HepG2 (cell line): ENCODE results near the gene ECD. TPM values are rescaled to one million over a fixed set of nuclear protein-coding genes. Genes with fewer than 3 reads are reported as not detected.

Experiments used
- ATAC-seq: fragments of 200-7000 bp; cut with Tn5 transposase; 3 replicates; pipeline ENCODE4 v1.9.1; 2020; ENCODE audit warnings: mild to moderate bottlenecking, moderate library complexity
- BruUV-seq: library from RNA; stranded (reverse); fragments of 400-500 nt; replicated peaks from 2 replicates; lab custom pipeline; 2021; lab: Mats Ljungman, UMichigan
- CTCF ChIA-PET: fragments of 300-600 bp; formaldehyde crosslinking; extraction: SDS; loops from one replicate; lab custom pipeline; 2021; ENCODE audit warnings: low total read pairs, inconsistent platforms, low intra/inter-chr PET ratio; lab: Yijun Ruan, JAX
- POLR2A ChIA-PET: fragments of 350-600 bp; sonication (Branson Sonifier 250); formaldehyde crosslinking; loops from one replicate; lab custom pipeline; 2020; ENCODE audit warnings: antibody characterized with exemption, inconsistent platforms; lab: Yijun Ruan, JAX
- DNase-seq: peaks from one replicate; pipeline ENCODE4 v3.0.0-alpha.2; 2015; ENCODE audit warnings: low spot score
- FAIRE-seq: peaks from 3 replicates; lab custom pipeline; 2011; peaks lifted over from hg19 to GRCh38; lab: Jason Lieb, UNC
- H2AFZ ChIP-seq: one replicate; pipeline ENCODE4 v1.6.1; 2011; ENCODE audit warnings: low read length, inconsistent platforms
- H3K27ac ChIP-seq: fragments of 300-600 bp; 3 replicates; pipeline ENCODE4 v1.8.0; 2011; ENCODE audit warnings: mixed run types, mild to moderate bottlenecking, mixed read lengths, low read length, inconsistent platforms; ENCODE audit not compliant: insufficient read depth; ENCODE audit errors: extremely low read length
- H3K27me3 ChIP-seq, 2 experiments: fragments of 200-600 bp in 1 of 2; 2 replicates in 1 of 2; 3 replicates in 1 of 2; pipeline versions ENCODE4 v1.6.0 to v1.8.0; 2011; ENCODE audit warnings: low read length in 2 of 2, mild to moderate bottlenecking in 2 of 2, moderate library complexity in 2 of 2, inconsistent platforms in 1 of 2; ENCODE audit not compliant: insufficient read depth in 2 of 2, control insufficient read depth in 1 of 2
- H3K36me3 ChIP-seq, 2 experiments: fragments of 200-600 bp in 1 of 2; replicated peaks in 1 of 2; 2 replicates in 1 of 2; 3 replicates in 1 of 2; pipeline versions ENCODE4 v1.5.1 to v1.8.0; 2011; ENCODE audit warnings: low read length in 2 of 2, inconsistent platforms in 1 of 2; ENCODE audit not compliant: insufficient read depth in 2 of 2, control insufficient read depth in 1 of 2
- H3K4me1 ChIP-seq: 2 replicates; pipeline ENCODE4 v1.5.1; 2012; ENCODE audit warnings: low read length, inconsistent platforms; ENCODE audit not compliant: insufficient read depth
- H3K4me2 ChIP-seq: 2 replicates; pipeline ENCODE4 v1.6.0; 2011; ENCODE audit warnings: low read depth, low read length, inconsistent platforms
- H3K4me3 ChIP-seq, 3 experiments: fragments of 200-600 bp in 1 of 3; sonication (generic), shearing (Covaris generic) in 1 of 3; replicated peaks in 1 of 3; 2 replicates each; pipeline ENCODE4 v1.5.1; 2011 to 2016; ENCODE audit warnings: low read length in 3 of 3, inconsistent platforms in 2 of 3, low read depth in 2 of 3, mild to moderate bottlenecking in 2 of 3, control low read depth in 1 of 3, mixed read lengths in 1 of 3; ENCODE audit not compliant: insufficient read depth in 1 of 3
- H3K79me2 ChIP-seq: one replicate; pipeline ENCODE4 v1.6.1; 2011; ENCODE audit warnings: low read length, inconsistent platforms; ENCODE audit not compliant: insufficient read depth
- H3K9ac ChIP-seq: 2 replicates; pipeline ENCODE4 v1.6.0; 2011; ENCODE audit warnings: mild to moderate bottlenecking, low read depth, low read length, inconsistent platforms; ENCODE audit not compliant: insufficient read depth
- H3K9me3 ChIP-seq: 2 replicates; pipeline ENCODE4 v1.5.1; 2012; ENCODE audit warnings: mild to moderate bottlenecking, low read length
- H4K20me1 ChIP-seq: 2 replicates; pipeline ENCODE4 v1.6.0; 2011; ENCODE audit warnings: inconsistent platforms, mild to moderate bottlenecking, low read length, moderate library complexity; ENCODE audit not compliant: insufficient read depth
- AGO2 ChIP-seq: fragments of 200-400 bp; formaldehyde crosslinking; optimal IDR thresholded peaks from 2 replicates; pipeline ENCODE3; 2017; ENCODE audit warnings: mild to moderate bottlenecking, low read depth, low read length, moderate library complexity
- DNMT3B ChIP-seq: conservative IDR thresholded peaks from 2 replicates; pipeline ENCODE4 v1.6.1; 2016; ENCODE audit warnings: missing biosample characterization, control low read depth
- ISL2 ChIP-seq: sonication (generic); formaldehyde crosslinking; IDR thresholded peaks from 2 replicates; pipeline ENCODE4 v1.5.0; 2020; ENCODE audit warnings: missing genetic modification reagents
- NR3C1 ChIP-seq: sonication (generic); formaldehyde crosslinking; IDR thresholded peaks from 2 replicates; pipeline ENCODE4 v1.4.0; 2020; ENCODE audit warnings: missing genetic modification reagents
- RAD51 ChIP-seq: fragments of 450-650 bp; IDR thresholded peaks from 2 replicates; pipeline ENCODE4 v1.6.1; 2016; ENCODE audit warnings: borderline replicate concordance
- SOX5 ChIP-seq: IDR thresholded peaks from 2 replicates; pipeline ENCODE4 v1.6.1; 2016; ENCODE audit warnings: borderline replicate concordance
- ZNF331 ChIP-seq: sonication (generic); formaldehyde crosslinking; IDR thresholded peaks from 2 replicates; pipeline ENCODE4 v1.4.0; 2020; ENCODE audit warnings: missing genetic modification reagents
- ZNF558 ChIP-seq: sonication (generic); formaldehyde crosslinking; IDR thresholded peaks from 2 replicates; pipeline ENCODE4 v1.9.0; 2022; ENCODE audit warnings: mild to moderate bottlenecking, missing genetic modification reagents, borderline replicate concordance
- WGBS: methylation state at CpG from one replicate; pipeline ENCODE4 v1.1.6; 2017; ENCODE audit warnings: low lambda C conversion rate; 5-methylcytosine and 5-hydroxymethylcytosine counted together
- in situ Hi-C: cut with HindIII; loops from 2 replicates; pipeline ENCODE4 v1.10.0; 2017; ENCODE audit warnings: low pct_unique_long_range_greater_than_20kb; ENCODE audit not compliant: extremely low pct_ligation_motif_present
- intact Hi-C: fragments of 100-400 bp; cut with micrococcal nuclease; formaldehyde crosslinking; loops from one replicate; pipeline ENCODE4 v1.10.0; 2022; ENCODE audit not compliant: unreplicated experiment
- polyA plus RNA-seq, 8 experiments: library from polyadenylated mRNA; depleted of rRNA in 3 of 8; stranded (reverse) in 7 of 8; unstranded in 1 of 8; fragments of >200 nt; fragmentation: Illumina TruSeq in 4 of 8; extraction: Trizol in 4 of 8; gene quantifications; 2 replicates each; pipeline versions ENCODE4 v1.2.1 to v1.2.3, GENCODE V29; 2011 to 2016; ENCODE audit warnings: low read depth in 4 of 8, missing spikeins in 1 of 8, mixed read lengths in 1 of 8; ENCODE audit not compliant: insufficient read depth in 1 of 8
- total RNA-seq, 5 experiments: library from RNA; depleted of rRNA; stranded (reverse); fragments of >200 nt; fragmentation: Illumina TruSeq; extraction: Trizol; gene quantifications; 2 replicates each; pipeline ENCODE4 v1.2.3, GENCODE V29; 2016; ENCODE audit warnings: low read depth in 1 of 5
- TF ChIP-seq, protein P1 (sequence below): fragments of 450-650 bp; IDR thresholded peaks from 2 replicates; pipeline ENCODE4 v1.6.1; 2017; ENCODE audit warnings: mild to moderate bottlenecking
- TF ChIP-seq, protein P2 (sequence below): IDR thresholded peaks from 2 replicates; pipeline ENCODE4 v1.6.1; 2012; ENCODE audit warnings: low read length, improper control_type of control experiment

The ECD gene
- total and polyA plus RNA-seq, 2 of the 13 experiments (the other 11 are each of a cell fraction or from before 2014, with no cell fraction given): 21.5 to 27.6 TPM

DNA sequence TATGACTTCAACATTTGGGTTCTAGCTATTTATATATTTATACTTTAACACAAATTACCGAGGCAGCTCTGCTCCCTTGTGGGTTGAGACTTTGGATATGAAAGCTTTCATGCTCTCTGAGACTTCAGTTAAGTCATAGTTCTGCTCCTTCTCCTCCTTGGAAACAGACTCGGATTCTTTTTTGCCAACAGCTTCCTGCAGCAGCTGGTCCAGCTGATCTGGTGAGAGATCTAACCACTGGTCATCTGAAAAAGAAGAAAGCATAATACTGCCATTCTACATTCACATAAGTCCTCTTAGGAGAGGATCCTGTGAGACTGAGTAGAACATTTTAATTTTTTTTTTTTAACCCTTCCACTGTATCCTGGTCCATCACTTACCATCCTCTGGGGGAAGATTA, 28.6 kb downstream of the ECD start:
- Histone ChIP-seq H3K27ac (no peak overlapping the region), H3K4me2 (no peak overlapping the region), H3K4me1 (peaks cover under 1% of the 10 kb centered on the region; the same call in 1 of the 2 replicates), H3K79me2 (no peaks in the 10 kb centered on the region), H3K9ac (no peak overlapping the region), H2AFZ (no peak overlapping the region), H4K20me1 (no peaks in the 10 kb centered on the region), H3K9me3 (no peaks in the 10 kb centered on the region), H3K36me3 (peaks cover 14 to 49% of the 10 kb centered on the region in 2 experiments), H3K27me3 (no peaks in the 10 kb centered on the region), H3K4me3 (no peak overlapping the region)
- ATAC-seq (no peak), DNase-seq (no peak), FAIRE-seq (no peak)
- no peak for TF ChIP-seq ISL2 (CRISPR knock-in tag)
- TF ChIP-seq, protein P1, sequence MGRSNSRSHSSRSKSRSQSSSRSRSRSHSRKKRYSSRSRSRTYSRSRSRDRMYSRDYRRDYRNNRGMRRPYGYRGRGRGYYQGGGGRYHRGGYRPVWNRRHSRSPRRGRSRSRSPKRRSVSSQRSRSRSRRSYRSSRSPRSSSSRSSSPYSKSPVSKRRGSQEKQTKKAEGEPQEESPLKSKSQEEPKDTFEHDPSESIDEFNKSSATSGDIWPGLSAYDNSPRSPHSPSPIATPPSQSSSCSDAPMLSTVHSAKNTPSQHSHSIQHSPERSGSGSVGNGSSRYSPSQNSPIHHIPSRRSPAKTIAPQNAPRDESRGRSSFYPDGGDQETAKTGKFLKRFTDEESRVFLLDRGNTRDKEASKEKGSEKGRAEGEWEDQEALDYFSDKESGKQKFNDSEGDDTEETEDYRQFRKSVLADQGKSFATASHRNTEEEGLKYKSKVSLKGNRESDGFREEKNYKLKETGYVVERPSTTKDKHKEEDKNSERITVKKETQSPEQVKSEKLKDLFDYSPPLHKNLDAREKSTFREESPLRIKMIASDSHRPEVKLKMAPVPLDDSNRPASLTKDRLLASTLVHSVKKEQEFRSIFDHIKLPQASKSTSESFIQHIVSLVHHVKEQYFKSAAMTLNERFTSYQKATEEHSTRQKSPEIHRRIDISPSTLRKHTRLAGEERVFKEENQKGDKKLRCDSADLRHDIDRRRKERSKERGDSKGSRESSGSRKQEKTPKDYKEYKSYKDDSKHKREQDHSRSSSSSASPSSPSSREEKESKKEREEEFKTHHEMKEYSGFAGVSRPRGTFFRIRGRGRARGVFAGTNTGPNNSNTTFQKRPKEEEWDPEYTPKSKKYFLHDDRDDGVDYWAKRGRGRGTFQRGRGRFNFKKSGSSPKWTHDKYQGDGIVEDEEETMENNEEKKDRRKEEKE: no peak
- TF ChIP-seq AGO2: no peak
- no peak for TF ChIP-seq ZNF331 (CRISPR knock-in tag)
- no peak for TF ChIP-seq RAD51
- CTCF ChIA-PET: no interaction called here
- no TSS peak for BruUV-seq
- POLR2A ChIA-PET: no interaction called here
- in situ Hi-C loops: no loop called here
- WGBS: 94% methylated on average over 2 of the region's 2 CpGs
- intact Hi-C loops: no loop called here

DNA sequence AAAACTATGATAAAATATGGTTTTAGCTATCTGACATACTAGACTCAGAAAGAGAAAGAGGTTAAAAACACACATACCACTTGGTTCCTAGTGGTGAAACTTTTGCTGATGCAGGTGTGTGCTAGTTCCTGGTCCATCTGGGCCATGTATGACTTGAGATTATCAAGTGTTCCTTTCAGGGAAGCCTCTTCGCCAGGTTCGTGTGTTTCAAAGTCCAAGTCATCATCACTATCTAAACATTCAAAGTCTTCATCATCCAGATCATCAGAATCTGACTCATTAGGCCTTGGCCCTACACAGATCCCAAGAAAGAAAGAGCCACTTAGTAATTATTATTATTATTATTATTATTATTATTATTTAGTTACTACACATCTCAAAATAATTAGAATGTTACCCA, 31.2 kb downstream of the ECD start:
- Histone ChIP-seq H3K79me2 (no peaks in the 10 kb centered on the region), H4K20me1 (no peaks in the 10 kb centered on the region), H3K9me3 (no peaks in the 10 kb centered on the region), H3K4me1 (peaks cover 27% of the 10 kb centered on the region), H3K27ac (no peak overlapping the region), H3K9ac (no peak overlapping the region), H3K36me3 (peaks cover 10 to 38% of the 10 kb centered on the region in 2 experiments), H3K4me2 (no peak overlapping the region), H3K4me3 (no peak overlapping the region), H3K27me3 (no peaks in the 10 kb centered on the region), H2AFZ (no peak overlapping the region)
- no peak for DNase-seq
- ChIA-PET CTCF (no interaction called here), POLR2A (no interaction called here)
- ATAC-seq: no peak
- in situ Hi-C loops (no loop called here), intact Hi-C loops (no loop called here)
- WGBS: 92% methylated on average over 2 of the region's 2 CpGs
- no peak for FAIRE-seq
- BruUV-seq: no TSS peak
- TF ChIP-seq ZNF558 (CRISPR knock-in tag) (no peak), NR3C1 (CRISPR knock-in tag) (no peak), DNMT3B (CRISPR knock-in tag) (no peak), SOX5 (CRISPR knock-in tag) (no peak)
- TF ChIP-seq, protein P2, sequence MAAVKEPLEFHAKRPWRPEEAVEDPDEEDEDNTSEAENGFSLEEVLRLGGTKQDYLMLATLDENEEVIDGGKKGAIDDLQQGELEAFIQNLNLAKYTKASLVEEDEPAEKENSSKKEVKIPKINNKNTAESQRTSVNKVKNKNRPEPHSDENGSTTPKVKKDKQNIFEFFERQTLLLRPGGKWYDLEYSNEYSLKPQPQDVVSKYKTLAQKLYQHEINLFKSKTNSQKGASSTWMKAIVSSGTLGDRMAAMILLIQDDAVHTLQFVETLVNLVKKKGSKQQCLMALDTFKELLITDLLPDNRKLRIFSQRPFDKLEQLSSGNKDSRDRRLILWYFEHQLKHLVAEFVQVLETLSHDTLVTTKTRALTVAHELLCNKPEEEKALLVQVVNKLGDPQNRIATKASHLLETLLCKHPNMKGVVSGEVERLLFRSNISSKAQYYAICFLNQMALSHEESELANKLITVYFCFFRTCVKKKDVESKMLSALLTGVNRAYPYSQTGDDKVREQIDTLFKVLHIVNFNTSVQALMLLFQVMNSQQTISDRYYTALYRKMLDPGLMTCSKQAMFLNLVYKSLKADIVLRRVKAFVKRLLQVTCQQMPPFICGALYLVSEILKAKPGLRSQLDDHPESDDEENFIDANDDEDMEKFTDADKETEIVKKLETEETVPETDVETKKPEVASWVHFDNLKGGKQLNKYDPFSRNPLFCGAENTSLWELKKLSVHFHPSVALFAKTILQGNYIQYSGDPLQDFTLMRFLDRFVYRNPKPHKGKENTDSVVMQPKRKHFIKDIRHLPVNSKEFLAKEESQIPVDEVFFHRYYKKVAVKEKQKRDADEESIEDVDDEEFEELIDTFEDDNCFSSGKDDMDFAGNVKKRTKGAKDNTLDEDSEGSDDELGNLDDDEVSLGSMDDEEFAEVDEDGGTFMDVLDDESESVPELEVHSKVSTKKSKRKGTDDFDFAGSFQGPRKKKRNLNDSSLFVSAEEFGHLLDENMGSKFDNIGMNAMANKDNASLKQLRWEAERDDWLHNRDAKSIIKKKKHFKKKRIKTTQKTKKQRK: no peak
